Activated CD4-positive, alpha-beta T cell treated with anti-CD3 and anti-CD28 coated beads for 4 hours (primary cell): ENCODE measurements around the gene POMGNT2.
"Not testable (repeated sequence)": the region's sequence is repeated elsewhere in the genome, so short reads cannot be mapped to it uniquely, and the experiment has no call there.

Source experiments
- DNase-seq, 2 donors: peaks; one replicate each; pipeline ENCODE4 v3.0.0-alpha.2; 2020

Gene POMGNT2

DNA sequence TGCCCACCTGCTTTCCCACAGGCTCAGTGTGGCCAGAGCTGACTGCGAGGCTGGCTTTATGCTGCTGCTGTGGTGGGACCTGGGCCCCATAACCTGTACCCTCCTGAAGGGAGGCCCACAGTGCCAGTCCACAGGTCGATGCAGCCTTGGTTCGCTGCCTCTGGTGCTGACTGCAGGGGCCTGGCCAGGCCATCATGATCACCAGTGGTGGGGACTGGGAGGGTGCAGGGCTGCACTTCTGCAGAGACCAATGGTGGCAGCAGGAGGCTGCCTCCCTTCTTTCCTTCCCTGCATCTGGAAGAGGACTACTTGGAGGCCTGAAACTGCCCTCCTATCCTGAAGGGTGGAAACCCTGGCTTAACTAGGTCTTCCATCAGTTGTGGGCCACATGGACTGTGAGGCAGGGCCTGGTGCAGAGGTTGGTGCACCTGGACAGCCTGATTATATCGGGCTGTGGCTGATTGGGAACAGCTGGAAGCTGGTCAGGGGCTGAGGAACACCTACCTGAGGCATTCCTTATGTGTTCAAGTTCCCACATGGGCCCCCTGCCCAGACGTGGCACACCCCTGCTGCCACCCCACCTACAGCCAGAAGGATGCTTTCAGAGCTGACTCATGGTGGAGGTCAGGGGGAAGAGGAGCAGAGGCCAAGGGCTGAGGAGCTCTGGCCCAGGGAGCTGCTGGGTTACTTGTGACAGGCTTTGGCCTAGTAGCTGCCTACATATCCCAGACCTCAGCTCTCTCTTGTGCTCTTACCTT lies 29.8 kb downstream of the POMGNT2 start:
- DNase-seq = no peak

DNA sequence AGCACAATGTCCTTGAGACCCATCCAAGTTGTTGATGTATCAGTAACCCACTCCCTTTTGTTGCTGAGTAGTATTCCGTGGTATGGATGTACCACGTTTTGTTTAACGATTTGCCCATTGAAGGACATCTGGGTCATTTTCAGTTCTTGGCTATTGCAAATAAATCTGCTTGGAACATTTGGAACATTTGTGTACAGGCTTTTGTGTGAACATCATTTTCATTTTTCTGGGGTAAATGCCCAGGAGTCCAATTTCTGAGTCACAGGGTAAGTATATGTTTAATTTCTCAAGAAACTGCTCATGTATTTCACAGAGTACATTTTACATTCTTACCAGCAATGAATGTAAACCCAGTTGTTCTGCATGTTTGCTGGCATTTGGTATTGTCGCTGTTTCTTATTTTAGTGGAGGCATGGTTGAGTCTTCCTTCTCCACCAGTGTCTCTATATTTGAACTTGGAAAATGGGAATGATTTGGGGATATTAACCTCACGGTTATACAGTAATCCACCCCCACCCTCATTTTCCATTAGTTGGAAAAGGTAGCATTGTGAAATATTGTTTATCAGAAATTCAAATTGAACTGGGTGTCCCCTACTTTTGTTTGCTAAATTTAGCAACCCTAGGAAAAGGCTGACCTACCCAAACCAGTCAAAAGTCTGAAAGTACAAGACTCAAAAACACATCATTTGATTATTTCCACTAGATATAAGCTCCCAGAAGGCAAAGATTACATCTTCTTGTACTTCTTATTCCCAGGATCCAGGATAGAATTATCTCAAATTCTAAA lies 30.8 kb downstream of the POMGNT2 start:
- DNase-seq = no peak

DNA sequence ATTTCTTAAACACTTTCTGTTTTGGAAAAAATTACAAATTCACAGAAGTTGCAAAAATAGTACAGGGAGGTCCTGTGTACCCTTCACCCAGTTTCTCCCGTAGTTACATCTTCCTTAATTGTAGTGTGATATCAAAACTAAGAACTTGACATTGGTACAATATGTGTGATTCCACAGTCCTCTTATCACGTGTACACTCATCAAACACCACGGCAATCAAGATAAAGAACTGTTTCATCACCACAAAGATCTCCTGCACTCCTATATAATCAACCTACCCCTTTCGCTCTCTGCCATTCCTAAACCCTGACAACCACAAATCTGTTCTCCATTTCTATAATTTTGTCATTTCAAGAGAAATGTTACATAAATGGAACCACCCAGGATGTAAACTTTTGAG lies 31.4 kb downstream of the POMGNT2 start:
- DNase-seq = no peak

DNA sequence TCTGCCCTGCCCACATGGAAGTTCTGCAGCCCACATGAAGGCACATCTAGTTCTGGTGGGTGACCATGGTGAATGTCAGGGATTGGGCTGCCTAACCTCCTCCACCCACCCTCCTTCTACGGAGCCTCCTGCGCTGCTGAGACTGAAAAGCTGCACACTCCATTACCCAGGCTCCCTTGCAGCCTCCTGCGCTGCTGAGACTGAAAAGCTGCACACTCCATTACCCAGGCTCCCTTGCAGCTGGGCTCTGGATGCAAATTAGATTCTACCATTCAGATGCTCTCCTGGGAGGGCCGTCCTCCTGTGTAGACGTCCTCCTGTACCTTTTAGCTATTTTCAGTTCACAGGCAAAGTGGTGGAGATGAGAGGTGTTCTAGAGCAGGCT lies 32.1 kb downstream of the POMGNT2 start:
- DNase-seq = no peak

DNA sequence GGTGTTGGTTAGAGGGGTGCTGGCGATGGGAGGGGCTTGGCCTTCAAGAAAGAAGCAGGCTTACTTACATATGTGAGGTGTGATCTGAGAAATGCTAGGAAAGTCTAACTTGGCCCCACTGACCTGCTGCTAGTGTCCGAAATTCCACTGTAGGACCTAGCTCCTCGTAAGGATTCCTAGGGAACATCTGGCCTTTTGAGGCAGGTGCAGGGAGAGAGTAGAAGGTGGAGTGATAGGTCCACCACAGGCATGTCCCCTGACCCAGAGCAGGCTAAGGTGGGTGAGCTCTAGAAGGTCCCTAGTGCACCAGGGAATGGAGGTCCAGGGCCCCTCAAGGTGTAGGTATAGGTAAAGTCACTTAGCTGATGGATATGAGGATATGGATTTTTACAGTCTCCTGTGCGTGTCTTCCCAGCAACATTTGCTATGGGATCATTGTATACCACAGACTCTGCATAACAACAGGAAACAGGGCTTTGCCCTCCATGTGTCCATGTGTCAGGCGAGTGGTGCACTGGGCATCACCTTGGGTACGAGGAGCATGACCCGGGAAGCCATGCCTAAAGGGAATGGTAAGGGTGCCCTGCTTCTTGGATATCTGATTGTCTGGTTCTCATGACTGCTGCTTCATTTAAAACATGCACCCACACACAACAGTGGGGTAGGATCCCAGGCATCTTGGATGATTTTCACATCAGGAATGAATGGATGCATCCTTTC lies 32.6 kb downstream of the POMGNT2 start:
- DNase-seq = no peak

DNA sequence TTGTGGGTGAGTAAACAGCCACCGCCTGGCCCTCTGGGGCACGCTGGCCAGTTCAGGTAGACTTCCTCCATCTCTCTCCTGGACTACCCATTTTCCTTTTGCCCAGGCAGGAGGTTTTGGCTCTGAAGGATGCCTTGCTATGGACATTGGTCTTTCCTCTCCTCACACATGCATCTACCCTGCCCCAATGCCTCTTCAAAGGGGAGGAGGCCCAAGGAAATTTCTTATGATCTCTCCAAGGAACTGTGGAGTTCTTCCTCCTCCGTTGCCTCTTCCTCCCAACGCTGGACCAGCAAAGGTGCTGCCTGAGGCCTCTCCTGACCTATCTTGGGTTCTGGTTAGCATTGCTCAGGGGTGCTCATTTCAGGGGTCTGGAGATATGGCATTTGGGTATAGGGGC lies 33.5 kb downstream of the POMGNT2 start:
- DNase-seq = no peak

DNA sequence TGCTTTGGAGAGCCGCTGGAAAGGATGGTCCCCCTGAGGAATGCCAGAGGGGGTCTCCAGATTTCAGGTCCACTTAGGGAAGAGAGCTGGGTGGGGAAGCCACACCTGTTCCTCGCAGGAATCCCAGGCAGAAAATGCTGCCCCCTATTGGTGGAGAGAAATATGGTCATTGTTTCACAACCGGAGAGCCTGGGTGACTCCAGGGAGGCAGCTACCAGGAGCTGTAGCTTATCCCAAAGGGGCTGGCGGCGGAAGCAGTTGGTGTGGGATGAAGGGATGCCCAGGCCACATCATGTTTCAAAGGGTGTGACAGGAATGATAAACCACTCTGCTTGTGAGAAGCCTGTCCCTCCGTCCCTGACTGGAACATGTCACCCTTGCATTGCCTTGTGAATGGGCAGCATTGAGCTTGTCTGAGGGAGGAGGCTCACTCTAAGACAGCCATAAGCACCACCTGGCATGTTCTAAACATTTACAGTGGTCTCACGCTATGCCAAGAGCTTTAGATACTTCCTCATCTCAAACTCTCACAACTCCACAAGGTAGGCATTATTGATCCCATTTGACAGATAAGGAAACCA lies 34.5 kb downstream of the POMGNT2 start:
- DNase-seq = peak in 1 of 2 donors; percentile 28

DNA sequence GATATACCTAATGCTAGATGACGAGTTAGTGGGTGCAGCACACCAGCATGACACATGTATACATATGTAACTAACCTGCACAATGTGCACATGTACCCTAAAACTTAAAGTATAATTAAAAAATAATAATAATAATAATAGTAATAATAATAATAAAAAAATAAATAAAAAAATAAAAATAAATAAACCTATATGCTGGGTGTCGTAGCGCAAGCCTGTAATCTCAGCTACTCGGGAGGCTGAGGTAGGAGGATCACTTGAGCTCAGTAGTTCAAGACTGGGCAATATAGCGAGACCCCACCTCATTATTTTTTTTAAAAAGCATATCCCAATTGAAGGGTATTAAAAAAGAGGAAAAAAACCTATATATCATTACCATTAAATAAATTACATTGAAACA lies 35.2 kb downstream of the POMGNT2 start:
- not testable (repeated sequence) for DNase-seq

DNA sequence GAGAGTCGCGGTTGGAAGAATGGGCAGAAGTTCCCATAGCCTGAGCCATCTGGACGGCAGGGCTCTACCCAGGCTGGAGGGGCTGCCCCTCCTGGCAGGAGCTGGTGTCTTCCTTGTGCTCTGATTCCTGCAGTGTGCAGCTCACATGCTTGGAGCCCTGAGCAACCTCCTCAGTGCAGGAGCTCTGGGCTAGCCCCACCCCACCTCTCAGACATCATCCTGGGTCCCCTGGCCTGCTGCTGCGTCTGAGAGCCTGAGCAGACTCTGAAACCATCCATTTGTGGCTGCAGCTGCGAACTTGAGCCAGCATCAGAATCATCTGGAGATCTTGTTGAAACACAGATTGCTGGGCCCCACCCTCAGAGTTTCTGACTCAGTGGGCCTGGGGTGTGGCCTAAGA lies 42.8 kb downstream of the POMGNT2 start:
- no peak for DNase-seq

DNA sequence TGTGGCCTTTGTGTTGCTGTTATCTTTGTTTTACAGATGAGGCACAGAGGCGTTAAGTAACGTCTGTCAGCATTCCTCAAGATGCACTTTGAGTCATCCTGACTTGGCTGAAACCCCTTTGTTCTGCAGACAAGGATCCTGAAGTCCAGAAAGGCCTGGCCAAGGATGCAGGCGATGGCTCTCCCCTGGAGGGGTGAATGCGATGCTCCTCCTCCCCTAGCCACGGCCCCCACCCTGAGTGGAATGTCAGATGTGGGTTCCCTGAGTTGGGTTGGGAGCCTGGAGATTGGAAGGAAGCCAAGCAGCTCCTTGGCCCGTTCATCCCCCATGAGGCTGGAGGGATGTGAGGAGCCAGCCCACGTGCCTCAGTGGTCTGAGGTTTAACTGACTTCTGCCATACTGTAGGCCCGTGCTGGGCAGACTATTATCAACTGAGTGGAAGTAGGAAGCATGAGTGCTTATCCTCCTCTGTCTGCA lies 43.3 kb downstream of the POMGNT2 start:
- no peak for DNase-seq

DNA sequence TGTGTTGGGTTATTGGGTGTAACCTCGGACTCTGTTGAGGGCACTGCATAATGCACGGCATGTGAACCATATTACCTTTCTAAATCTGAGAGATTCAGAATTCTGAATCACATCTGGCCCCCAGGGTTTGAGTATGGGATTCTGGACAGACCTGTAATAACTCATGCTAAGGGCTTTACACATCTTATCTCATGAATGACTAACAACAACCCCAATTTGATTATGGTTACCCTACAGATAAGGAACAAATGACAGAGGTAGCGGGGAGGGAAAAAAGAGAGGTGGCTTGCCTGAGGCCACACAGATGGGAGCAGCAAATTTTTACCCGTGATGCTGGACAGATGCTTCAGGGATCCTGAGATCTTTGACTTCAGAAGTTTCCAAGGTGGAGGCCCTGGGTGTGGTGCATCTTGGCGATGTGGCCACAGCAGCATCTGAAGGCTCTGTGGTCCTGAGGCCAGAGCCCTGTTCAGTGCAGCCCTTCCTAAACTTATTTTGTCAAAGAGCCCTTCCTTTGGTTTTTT lies 43.8 kb downstream of the POMGNT2 start:
- no peak for DNase-seq

DNA sequence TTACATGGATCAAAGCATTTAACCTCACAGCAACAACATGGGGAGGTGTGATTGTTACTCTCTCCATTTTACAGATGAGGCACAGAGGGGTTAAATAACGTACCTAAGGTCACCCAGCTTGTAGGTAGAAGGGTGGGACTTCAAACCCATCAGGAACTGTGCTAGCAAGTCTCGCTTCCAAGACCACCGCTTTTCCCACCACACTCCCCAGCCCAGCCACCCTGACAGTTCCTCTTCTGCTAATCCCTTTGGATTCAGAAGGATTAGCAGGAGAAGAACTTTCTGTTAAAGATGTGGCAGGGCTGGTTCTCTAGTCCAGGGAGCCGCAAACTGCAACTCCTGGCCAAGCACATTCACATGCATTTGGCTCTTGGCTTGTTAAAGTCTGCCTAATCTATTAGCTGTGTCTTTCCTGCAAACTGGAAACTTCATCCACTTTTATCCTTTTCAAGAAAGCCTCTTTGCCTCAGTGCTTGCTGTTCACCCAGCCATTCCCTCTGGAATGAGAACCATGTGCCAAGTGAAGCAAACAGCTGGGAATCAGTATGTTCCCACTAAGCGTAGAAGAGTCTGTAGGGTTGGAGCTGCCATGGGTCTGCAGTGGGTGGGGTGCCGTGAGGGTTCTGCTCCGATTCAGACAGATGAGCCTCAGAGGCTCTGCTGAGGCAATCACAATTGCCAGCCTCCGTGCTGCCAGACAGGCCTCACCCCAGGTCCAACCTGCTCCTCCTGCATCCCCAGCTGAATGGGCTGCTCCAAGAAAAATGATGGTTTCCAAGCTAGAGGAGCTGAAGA lies 44.6 kb downstream of the POMGNT2 start:
- no peak for DNase-seq

DNA sequence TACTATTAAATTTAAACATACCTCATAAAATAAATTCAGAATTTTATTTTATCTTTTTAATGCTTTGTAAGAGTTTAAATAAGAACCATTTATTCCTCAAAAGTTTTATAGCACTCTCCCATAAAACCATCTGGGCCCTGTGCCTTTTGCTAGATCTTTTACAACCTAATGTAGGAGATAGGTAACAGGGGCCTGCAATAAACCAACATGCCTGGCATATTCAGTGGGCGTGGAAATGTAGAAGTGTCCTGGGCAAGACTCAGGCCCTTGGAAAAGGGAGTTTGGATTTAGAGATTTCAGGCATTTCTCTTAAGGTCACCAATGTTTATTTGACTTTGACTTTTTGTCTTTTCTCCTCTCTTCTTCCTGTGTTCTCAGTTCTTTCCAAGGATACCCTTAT lies 46.4 kb downstream of the POMGNT2 start:
- DNase-seq = no peak

DNA sequence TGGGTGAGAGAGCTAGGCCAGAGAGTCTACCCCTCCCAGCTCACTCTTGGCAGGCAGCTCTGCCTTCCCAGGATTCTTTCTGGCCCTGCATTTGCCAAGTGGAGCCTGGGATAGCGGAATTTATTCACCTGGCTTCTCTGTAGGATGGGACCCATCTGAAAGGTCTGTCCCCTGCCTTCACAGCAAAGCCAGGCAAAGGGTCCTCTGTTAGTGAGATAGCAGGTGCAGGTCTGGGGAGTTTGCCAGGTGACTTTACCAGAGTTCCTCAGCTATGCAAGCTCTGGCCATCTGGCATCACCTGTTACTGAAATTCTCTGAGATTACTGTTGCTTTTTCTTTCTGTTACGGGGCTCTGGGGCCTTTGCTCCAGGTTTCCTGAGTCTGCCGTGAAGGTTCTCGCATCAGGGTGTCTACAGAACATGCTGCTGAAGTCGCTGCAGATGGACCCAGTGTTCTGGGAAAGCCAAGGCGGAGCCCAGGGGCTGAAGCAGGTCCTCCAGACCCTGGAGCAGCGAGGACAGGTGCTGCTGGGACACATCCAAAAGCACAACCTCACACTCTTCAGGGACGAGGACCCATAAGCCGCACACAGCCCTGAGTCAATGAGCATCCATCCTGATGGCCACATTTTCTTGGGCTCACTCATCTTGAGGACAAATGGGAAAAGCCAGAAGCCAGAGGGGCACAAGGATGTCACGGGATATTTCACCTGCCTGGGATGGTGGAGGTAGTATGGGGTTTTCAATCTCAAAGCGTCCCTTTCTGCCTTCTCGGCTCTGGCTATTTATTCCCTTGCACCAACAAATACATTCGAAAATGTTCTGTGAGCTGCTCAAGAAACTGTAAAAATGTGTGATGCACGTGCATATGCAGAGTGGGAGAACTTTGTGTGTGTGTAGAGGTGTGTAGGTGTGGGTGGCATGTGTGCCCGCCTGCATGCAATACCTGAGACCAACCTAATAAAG lies 49.8 kb downstream of the POMGNT2 start:
- DNase-seq = no peak

DNA sequence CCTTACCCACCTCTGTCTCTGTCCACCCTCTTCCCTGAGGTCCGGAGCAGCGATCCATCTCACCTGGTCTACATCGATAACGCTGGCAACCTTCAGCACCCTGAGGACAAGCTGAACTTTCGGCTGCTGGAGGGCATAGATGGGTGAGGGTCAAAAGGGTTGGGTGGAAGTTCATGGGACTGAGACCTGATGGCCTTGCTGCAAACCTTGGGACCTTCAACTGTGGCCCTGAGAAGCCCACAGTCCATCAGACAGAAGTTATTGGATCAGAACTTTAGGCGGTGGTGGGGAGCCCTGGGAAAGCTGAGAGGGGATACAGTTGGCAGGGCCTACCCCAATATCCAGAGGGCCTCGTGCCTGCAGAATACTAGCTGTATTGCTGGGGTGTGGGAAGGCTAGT lies 50.5 kb downstream of the POMGNT2 start:
- DNase-seq = no peak

DNA sequence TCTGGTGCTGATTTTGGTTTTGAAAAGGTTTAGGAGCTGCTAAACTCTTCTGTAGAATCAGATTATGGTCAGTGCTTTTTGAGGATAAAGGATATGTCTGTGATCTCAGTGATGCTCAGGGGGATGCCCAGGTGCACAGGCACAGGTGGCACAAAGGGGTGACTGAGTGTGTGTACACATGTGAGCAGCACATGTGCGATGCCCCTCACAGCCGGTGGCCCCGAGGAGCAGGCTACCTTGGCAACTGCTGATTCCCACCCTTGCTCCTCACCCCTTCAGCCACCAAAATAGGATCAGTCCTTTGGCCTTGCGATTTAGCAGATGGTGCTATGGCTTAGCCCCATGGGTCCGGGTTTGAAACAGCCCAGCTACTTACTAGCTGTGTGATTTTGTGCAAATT lies 51.1 kb downstream of the POMGNT2 start:
- no peak for DNase-seq

DNA sequence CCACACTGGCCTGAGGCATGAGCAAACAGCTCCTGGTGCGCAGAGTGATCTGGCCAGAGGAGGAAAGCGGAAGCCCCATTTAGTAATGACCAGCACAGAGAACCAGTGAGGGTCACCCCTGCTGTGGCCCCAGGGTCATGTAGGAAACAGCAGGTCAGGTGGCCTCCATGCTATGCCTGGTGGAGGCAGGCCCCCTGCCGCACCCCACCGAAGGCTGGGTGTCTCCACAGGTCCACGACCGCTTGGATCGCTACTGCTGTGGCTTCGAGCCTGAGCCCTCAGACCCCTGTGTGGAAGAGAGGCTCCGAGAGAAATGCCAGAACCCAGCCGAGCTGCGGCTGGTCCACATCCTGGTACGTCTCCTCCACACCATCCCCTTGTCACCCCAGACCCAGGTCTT lies 52.6 kb downstream of the POMGNT2 start:
- DNase-seq = no peak

DNA sequence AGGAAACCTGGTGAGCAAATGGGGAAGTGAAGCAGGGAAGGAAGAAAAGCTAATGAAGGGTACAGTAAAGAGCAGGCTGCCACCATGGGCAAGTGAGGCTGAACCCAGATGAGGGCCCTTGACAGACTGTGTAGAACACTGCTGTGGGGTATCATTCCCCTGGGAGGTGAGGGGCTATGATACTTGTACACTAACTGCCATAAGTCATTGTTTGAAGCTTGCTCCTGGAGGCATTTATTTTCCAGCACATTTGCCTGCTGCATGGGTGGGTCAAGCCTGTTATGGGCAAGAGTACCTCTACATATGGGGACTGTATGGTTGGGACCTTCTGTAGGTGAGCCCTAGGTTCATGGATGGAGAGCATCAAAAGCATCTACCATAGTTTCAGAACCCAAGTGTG lies 57.4 kb downstream of the POMGNT2 start:
- DNase-seq = no peak

DNA sequence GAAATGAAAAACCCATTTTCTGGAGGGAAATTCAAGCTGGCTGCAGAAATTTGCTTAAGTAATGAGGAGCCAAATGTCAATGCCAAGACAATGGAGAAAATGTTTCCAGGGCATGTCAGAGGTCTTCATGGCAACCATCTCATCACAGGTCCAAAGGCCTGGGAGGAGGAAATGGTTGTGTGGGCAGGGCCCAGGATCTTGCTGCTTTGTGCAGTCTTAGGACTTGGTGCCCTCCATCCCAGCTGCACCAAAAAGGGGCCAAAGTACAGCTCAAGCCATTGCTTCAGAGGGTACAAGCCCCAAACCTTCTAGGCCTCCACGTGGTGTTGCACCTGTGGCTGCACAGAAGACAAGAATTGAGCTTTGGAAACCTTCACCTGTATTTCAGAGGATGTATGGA lies 59.3 kb downstream of the POMGNT2 start:
- DNase-seq = no peak

DNA sequence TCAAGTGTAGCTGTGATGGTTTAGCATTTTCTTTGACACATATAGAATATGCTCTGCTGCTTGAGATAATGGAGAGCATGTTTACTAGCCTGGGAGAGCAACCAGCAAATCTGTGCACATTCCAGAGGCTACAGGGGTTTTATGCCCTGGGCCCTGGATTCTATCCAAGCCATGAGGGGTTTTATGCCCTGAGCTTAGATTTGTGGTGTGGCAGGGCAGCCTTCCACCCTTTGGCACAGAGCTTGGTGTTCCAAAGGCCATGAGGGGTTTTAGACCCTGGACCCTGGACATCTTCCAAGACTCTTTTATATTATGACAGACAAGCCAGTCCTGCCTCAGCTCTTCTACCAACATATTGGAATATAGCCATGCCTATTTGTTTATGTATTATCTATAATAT lies 60.8 kb downstream of the POMGNT2 start:
- not testable (repeated sequence) for DNase-seq

DNA sequence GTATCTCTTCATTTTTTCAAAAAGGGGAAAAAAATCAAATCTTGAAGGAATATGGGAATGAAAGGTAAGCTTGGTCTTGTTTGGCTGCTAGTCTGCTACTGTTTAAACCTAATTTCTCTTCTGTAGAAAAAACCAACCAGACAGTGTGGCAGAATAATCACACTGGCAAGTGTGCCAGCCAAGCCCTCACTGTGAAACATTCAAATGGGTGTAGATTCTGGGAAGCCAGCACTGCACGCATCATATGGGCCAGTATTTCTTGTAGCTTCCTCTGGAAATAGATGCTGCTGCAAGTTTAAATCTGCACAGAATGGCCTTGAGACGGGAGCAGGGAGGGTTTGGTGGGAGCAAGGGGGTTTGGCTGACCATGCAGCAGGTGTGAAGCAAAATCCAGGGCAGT lies 62.1 kb downstream of the POMGNT2 start:
- no peak for DNase-seq
